ENCODE results near the gene GID8.

DNA sequence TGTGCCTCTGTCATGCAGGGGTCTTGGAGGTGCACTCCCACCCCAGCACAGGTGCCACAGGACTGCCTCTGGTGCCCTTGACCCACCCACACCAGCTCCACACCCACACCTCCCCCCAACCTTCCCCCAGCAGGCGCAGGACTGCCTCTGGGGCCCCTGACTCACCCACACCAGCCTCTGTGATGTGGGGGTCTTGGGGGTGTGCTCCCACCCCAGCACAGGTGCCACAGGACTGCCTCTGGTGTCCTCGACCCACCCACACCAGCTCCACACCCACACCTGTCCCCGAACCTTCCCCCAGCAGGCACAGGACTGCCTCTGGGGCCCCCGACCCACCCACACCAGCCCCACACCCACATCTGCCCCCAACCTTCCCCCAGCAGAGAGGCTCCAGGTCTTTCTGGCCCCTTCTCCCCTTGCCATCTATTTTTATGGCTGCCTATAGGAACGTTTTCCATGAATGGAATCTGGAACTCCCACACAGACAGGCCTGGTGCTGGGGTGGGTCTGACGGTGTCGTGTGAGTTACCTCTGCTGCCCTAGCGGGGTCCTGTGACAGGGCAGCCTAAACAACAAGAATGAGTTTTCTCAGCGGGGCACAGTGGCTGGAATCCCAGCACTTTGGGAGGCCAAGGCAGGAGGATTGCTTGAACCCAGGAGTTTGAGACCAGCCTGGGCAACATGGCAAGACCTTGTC lies 38.0 kb downstream of the GID8 start:
- TF ChIP-seq, protein P1, sequence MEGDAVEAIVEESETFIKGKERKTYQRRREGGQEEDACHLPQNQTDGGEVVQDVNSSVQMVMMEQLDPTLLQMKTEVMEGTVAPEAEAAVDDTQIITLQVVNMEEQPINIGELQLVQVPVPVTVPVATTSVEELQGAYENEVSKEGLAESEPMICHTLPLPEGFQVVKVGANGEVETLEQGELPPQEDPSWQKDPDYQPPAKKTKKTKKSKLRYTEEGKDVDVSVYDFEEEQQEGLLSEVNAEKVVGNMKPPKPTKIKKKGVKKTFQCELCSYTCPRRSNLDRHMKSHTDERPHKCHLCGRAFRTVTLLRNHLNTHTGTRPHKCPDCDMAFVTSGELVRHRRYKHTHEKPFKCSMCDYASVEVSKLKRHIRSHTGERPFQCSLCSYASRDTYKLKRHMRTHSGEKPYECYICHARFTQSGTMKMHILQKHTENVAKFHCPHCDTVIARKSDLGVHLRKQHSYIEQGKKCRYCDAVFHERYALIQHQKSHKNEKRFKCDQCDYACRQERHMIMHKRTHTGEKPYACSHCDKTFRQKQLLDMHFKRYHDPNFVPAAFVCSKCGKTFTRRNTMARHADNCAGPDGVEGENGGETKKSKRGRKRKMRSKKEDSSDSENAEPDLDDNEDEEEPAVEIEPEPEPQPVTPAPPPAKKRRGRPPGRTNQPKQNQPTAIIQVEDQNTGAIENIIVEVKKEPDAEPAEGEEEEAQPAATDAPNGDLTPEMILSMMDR (CRISPR knock-in tag; IDR thresholded peaks at IDR 0.05): no peak
- no peak for TF ChIP-seq HOXA5 (CRISPR knock-in tag; IDR thresholded peaks at IDR 0.05)
